Measurements from ENCODE around the gene CACNA2D2. TPM values are rescaled to one million over a fixed set of nuclear protein-coding genes. Genes with fewer than 3 reads are reported as not detected.

CACNA2D2 gene
- total and polyA plus RNA-seq, 11 donors: 0.49 to 3.6 (median 1.5) TPM

GRCh38 chr3:50525191-50525910, 21.9 kb upstream of the CACNA2D2 start:
- intact Hi-C loops (cut with DNase I): no loop called here
- no peak overlapping the region for H3K27ac ChIP-seq
- H3K36me3 ChIP-seq: no peaks in the 10 kb centered on the region
- no peaks in the 10 kb centered on the region for H3K4me1 ChIP-seq
- no peak for ATAC-seq
- TF ChIP-seq CTCF (IDR thresholded peaks at IDR 0.05) (no peak), POLR2A (IDR thresholded peaks at IDR 0.05) (no peak)
- peaks cover 0 to 11% (median 0%) of the 10 kb centered on the region in 9 donors for H3K27me3 ChIP-seq
- no peak overlapping the region for H3K4me3 ChIP-seq
- H3K9me3 ChIP-seq: no peaks in the 10 kb centered on the region
- 54 to 64% (median 62%) methylated on average over 8 to 9 of the region's 9 CpGs for WGBS, 4 donors
- no peak for DNase-seq

- H3K4me3 ChIP-seq: no peak overlapping the region
- H3K4me1 ChIP-seq: no peaks in the 10 kb centered on the region
- H3K27ac ChIP-seq: no peak overlapping the region
- ATAC-seq (no peak), DNase-seq (no peak)
- no peaks in the 10 kb centered on the region for H3K36me3 ChIP-seq
- WGBS, 4 donors: 77 to 97% (median 84%) methylated on average over 4 to 5 of the region's 5 CpGs
- intact Hi-C loops (cut with DNase I): no loop called here
- peaks cover 0 to 6% (median 0%) of the 10 kb centered on the region in 9 donors for H3K27me3 ChIP-seq
- no peak for TF ChIP-seq CTCF (IDR thresholded peaks at IDR 0.05)
- TF ChIP-seq POLR2A (IDR thresholded peaks at IDR 0.05): no peak
- H3K9me3 ChIP-seq: no peaks in the 10 kb centered on the region
These were observed 21.3 kb upstream of the CACNA2D2 start for GRCh38 chr3:50524746-50525145.

- ATAC-seq (no peak), DNase-seq (no peak)
- H3K4me1 ChIP-seq: peaks cover 0 to 4% (median 0%) of the 10 kb centered on the region in 12 donors
- no peak overlapping the region for H3K4me3 ChIP-seq
- intact Hi-C loops (cut with DNase I): no loop called here
- no peak for TF ChIP-seq POLR2A (IDR thresholded peaks at IDR 0.05)
- TF ChIP-seq CTCF (IDR thresholded peaks at IDR 0.05): no peak
- no peak overlapping the region for H3K27ac ChIP-seq
- no peaks in the 10 kb centered on the region for H3K9me3 ChIP-seq
- H3K27me3 ChIP-seq: no peaks in the 10 kb centered on the region
- 73 to 75% (median 75%) methylated on average over 9 of the region's 9 CpGs for WGBS, 4 donors
- no peaks in the 10 kb centered on the region for H3K36me3 ChIP-seq
These were observed 19.9 kb upstream of the CACNA2D2 start for GRCh38 chr3:50523279-50523811.

- no peak for DNase-seq
- 73 to 84% (median 81%) methylated on average over 5 of the region's 5 CpGs for WGBS, 4 donors
- intact Hi-C loops (cut with DNase I): no loop called here
- no peaks in the 10 kb centered on the region for H3K27me3 ChIP-seq
- no peak overlapping the region for H3K4me3 ChIP-seq
- peaks cover 0 to 11% (median 5%) of the 10 kb centered on the region in 12 donors for H3K4me1 ChIP-seq
- no peak overlapping the region for H3K27ac ChIP-seq
- no peaks in the 10 kb centered on the region for H3K9me3 ChIP-seq
- TF ChIP-seq CTCF (IDR thresholded peaks at IDR 0.05) (no peak), POLR2A (IDR thresholded peaks at IDR 0.05) (no peak)
- ATAC-seq: no peak
- no peaks in the 10 kb centered on the region for H3K36me3 ChIP-seq
These were observed 18.1 kb upstream of the CACNA2D2 start for GRCh38 chr3:50521572-50521971.

Measured in heart left ventricle (tissue), 16 donors.